ENCODE measurements around the gene IGFLR1. TPM values are rescaled to one million over a fixed set of nuclear protein-coding genes. Genes with fewer than 3 reads are reported as not detected.

IGFLR1 gene
- total RNA-seq, 1 donor from 2014 or later = 2.4 TPM

DNA sequence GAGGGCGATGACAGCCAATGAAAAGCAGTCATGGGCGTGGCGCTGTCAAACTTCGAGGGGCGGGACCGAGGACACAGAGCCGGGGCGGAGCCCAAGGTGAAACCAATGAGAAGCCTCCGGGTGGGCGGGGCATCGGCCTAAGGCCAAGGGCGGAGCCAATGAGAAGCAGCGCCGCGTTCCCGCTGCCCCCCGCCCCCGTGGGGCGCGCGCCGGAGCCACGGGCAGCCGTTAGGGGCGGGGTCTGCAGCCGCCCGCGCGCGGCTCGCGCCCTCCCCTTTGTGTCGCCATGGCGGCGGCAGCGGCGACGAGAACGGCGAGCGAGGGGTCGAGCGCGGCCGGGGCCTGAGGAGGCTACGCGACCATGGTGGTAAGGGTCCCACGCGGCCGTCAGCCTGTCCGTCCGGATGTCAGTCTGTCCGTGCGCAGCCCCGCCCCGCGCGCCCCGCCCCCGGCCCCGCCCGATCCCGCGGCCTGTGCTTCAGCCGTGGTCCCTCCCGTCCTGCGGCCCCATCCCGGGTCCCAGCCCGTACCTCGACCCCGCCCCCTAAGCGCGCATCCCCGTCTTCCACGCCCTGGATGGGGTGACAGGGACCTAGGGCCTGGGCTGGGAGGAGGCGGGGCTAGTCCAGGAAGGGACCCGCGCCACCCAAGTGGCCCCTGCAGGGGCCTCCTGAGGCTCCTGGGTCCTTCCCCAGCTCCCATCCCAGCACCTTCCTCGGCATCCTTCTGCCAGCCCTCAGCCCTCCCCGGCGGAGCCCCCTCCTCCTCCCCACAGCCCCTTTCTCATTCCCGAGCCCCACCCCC, 33.2 kb upstream of the IGFLR1 start, which contains the start of gene ARHGAP33:
Gene ARHGAP33 (plus strand): TSS at position 267 of the 804 bp plus-strand sequence. CDS start 95 bp downstream, at position 362.
- TF ChIP-seq EZH2 (IDR thresholded peaks at IDR 0.05; ENCODE audit: insufficient read depth, low read length) = no peak
- TF ChIP-seq, protein P1, sequence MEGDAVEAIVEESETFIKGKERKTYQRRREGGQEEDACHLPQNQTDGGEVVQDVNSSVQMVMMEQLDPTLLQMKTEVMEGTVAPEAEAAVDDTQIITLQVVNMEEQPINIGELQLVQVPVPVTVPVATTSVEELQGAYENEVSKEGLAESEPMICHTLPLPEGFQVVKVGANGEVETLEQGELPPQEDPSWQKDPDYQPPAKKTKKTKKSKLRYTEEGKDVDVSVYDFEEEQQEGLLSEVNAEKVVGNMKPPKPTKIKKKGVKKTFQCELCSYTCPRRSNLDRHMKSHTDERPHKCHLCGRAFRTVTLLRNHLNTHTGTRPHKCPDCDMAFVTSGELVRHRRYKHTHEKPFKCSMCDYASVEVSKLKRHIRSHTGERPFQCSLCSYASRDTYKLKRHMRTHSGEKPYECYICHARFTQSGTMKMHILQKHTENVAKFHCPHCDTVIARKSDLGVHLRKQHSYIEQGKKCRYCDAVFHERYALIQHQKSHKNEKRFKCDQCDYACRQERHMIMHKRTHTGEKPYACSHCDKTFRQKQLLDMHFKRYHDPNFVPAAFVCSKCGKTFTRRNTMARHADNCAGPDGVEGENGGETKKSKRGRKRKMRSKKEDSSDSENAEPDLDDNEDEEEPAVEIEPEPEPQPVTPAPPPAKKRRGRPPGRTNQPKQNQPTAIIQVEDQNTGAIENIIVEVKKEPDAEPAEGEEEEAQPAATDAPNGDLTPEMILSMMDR (IDR thresholded peaks at IDR 0.05; ENCODE audit: insufficient read depth, low read depth, low read length) = no peak
- peaks cover 5% of the 10 kb centered on the region for H3K79me2 ChIP-seq (ENCODE audit: insufficient read depth, low read length)
- no peaks in the 10 kb centered on the region for H3K27me3 ChIP-seq (ENCODE audit: insufficient read depth, low read length)
- DNase-seq (ENCODE audit: low read depth) = peak; percentile 80
- peaks cover 9% of the 10 kb centered on the region for H4K20me1 ChIP-seq (ENCODE audit: insufficient read depth, low read length)
- Mint-ChIP-seq H3K4me1 (ENCODE audit: low read depth, unreplicated experiment) (peaks cover 7% of the 10 kb centered on the region), H3K36me3 (ENCODE audit: low read depth, unreplicated experiment) (no peaks in the 10 kb centered on the region), H3K27ac (ENCODE audit: unreplicated experiment) (peak within 1 kb of the TSS; percentile 88), H3K27me3 (ENCODE audit: low read depth, unreplicated experiment) (peaks cover 20% of the 10 kb centered on the region), H3K4me3 (ENCODE audit: unreplicated experiment) (peak within 1 kb of the TSS; percentile 84), H3K9me3 (ENCODE audit: unreplicated experiment) (peaks cover 4% of the 10 kb centered on the region)
- peak within 1 kb of the TSS; percentile 93 for H3K4me2 ChIP-seq (ENCODE audit: low read length)
- peak within 1 kb of the TSS; percentile 76 for H3K9ac ChIP-seq (ENCODE audit: low read length)
- H3K4me3 ChIP-seq (ENCODE audit: insufficient read depth, low read depth, low read length) = peak within 1 kb of the TSS; percentile 61
- no peak within 1 kb of the TSS for H3K27ac ChIP-seq (ENCODE audit: low read depth, low read length)
- peak within 1 kb of the TSS; percentile 75 for H2AFZ ChIP-seq (ENCODE audit: low read depth, low read length)
- H3K36me3 ChIP-seq (ENCODE audit: insufficient read depth, low read length) = no peaks in the 10 kb centered on the region
- no peak for FAIRE-seq
- no peaks in the 10 kb centered on the region for H3K9me3 ChIP-seq (ENCODE audit: insufficient read depth, low read depth, low read length)
- peaks cover 13% of the 10 kb centered on the region for H3K4me1 ChIP-seq (ENCODE audit: insufficient read depth, low read length)

DNA sequence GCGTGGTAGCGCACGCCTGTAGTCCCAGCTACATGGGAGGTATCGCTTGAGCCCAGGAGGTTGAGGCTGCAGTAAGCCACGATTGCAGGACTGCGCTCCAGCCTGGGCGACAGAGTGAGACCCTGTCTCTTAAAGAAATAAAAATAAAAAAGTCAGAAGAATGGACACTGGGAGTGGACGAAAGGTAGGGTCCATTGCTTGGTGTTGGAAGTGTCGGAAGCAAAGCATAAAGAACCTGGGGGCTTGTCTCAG, 32.7 kb upstream of the IGFLR1 start:
- FAIRE-seq = no peak

More for the DNA sequence above, 32.7 kb upstream of the IGFLR1 start:
- H3K4me1 ChIP-seq (ENCODE audit: insufficient read depth, low read length) = peaks cover 13% of the 10 kb centered on the region
- Mint-ChIP-seq H3K9me3 (ENCODE audit: unreplicated experiment) (peaks cover 4% of the 10 kb centered on the region), H3K27ac (ENCODE audit: unreplicated experiment) (peak overlapping the region; percentile 88), H3K27me3 (ENCODE audit: low read depth, unreplicated experiment) (peaks cover 19% of the 10 kb centered on the region), H3K4me1 (ENCODE audit: low read depth, unreplicated experiment) (peaks cover 7% of the 10 kb centered on the region), H3K36me3 (ENCODE audit: low read depth, unreplicated experiment) (no peaks in the 10 kb centered on the region), H3K4me3 (ENCODE audit: unreplicated experiment) (peak overlapping the region; percentile 84)
- H2AFZ ChIP-seq (ENCODE audit: low read depth, low read length) = peak overlapping the region; percentile 23
- H3K9me3 ChIP-seq (ENCODE audit: insufficient read depth, low read depth, low read length) = no peaks in the 10 kb centered on the region
- TF ChIP-seq EZH2 (IDR thresholded peaks at IDR 0.05; ENCODE audit: insufficient read depth, low read length) = no peak
- TF ChIP-seq, protein P1 (IDR thresholded peaks at IDR 0.05; ENCODE audit: insufficient read depth, low read depth, low read length) = no peak
- H3K27me3 ChIP-seq (ENCODE audit: insufficient read depth, low read length) = no peaks in the 10 kb centered on the region
- H3K79me2 ChIP-seq (ENCODE audit: insufficient read depth, low read length) = peaks cover 5% of the 10 kb centered on the region
- peaks cover 9% of the 10 kb centered on the region for H4K20me1 ChIP-seq (ENCODE audit: insufficient read depth, low read length)
- peak overlapping the region; percentile 61 for H3K4me3 ChIP-seq (ENCODE audit: insufficient read depth, low read depth, low read length)
- DNase-seq (ENCODE audit: low read depth) = no peak
- no peaks in the 10 kb centered on the region for H3K36me3 ChIP-seq (ENCODE audit: insufficient read depth, low read length)
- no peak overlapping the region for H3K9ac ChIP-seq (ENCODE audit: low read length)
- H3K27ac ChIP-seq (ENCODE audit: low read depth, low read length) = no peak overlapping the region
- H3K4me2 ChIP-seq (ENCODE audit: low read length) = peak overlapping the region; percentile 93

Data from astrocyte (in vitro differentiated cells and primary cell).